ENCODE results near the gene NDE1.
"Not testable (repeated sequence)": the region's sequence is repeated elsewhere in the genome, so short reads cannot be mapped to it uniquely, and the experiment has no call there.

Gene NDE1

GRCh38 chr16:15699819-15700218, 49.8 kb downstream of the NDE1 start:
- DNase-seq (ENCODE audit: low read depth in 3 of 3), result no peak

GRCh38 chr16:15701367-15701766, 51.3 kb downstream of the NDE1 start:
- DNase-seq (ENCODE audit: low read depth in 3 of 3), result no peak

GRCh38 chr16:15701975-15702970, 52.2 kb downstream of the NDE1 start:
- DNase-seq (ENCODE audit: low read depth in 3 of 3), result no peak

GRCh38 chr16:15703029-15703736, 53.1 kb downstream of the NDE1 start:
- DNase-seq (ENCODE audit: low read depth in 3 of 3), result no peak

GRCh38 chr16:15704545-15704987, 54.5 kb downstream of the NDE1 start:
- peak; percentile 56 to 64 (median 59) for DNase-seq (ENCODE audit: low read depth in 3 of 3)

- DNase-seq (ENCODE audit: low read depth in 3 of 3), result no peak
Observed at GRCh38 chr16:15705064-15705565, 55.1 kb downstream of the NDE1 start.

- DNase-seq (ENCODE audit: low read depth in 3 of 3), result no peak
Observed at GRCh38 chr16:15707332-15707731, 57.3 kb downstream of the NDE1 start.

- DNase-seq (ENCODE audit: low read depth in 3 of 3), result no peak
Observed at GRCh38 chr16:15708096-15708495, 58.1 kb downstream of the NDE1 start.

GRCh38 chr16:15708997-15709396, 59.0 kb downstream of the NDE1 start:
- no peak for DNase-seq (ENCODE audit: low read depth in 3 of 3)

GRCh38 chr16:15714393-15715172, 64.5 kb downstream of the NDE1 start:
- DNase-seq (ENCODE audit: low read depth in 3 of 3), result no peak

GRCh38 chr16:15715221-15715620, 65.2 kb downstream of the NDE1 start:
- no peak for DNase-seq (ENCODE audit: low read depth in 3 of 3)

GRCh38 chr16:15716694-15717447, 66.8 kb downstream of the NDE1 start:
- DNase-seq (ENCODE audit: low read depth in 3 of 3), result no peak

- DNase-seq (ENCODE audit: low read depth in 3 of 3), result no peak
Observed at GRCh38 chr16:15721018-15721417, 71.0 kb downstream of the NDE1 start.

GRCh38 chr16:15723808-15724207, 73.8 kb downstream of the NDE1 start:
- no peak for DNase-seq (ENCODE audit: low read depth in 3 of 3)

- DNase-seq (ENCODE audit: low read depth in 3 of 3), result no peak
Observed at GRCh38 chr16:15725641-15726240, 75.7 kb downstream of the NDE1 start.

GRCh38 chr16:15726715-15727114, 76.7 kb downstream of the NDE1 start:
- DNase-seq (ENCODE audit: low read depth in 3 of 3), result no peak

GRCh38 chr16:15727697-15728096, 77.7 kb downstream of the NDE1 start:
- DNase-seq (ENCODE audit: low read depth in 3 of 3), result not testable (repeated sequence)

- DNase-seq (ENCODE audit: low read depth in 3 of 3), result no peak
Observed at GRCh38 chr16:15729152-15729551, 79.1 kb downstream of the NDE1 start.

GRCh38 chr16:15732416-15732815, 82.4 kb downstream of the NDE1 start:
- DNase-seq (ENCODE audit: low read depth in 3 of 3), result no peak

GRCh38 chr16:15735610-15736009, 85.6 kb downstream of the NDE1 start:
- DNase-seq (ENCODE audit: low read depth in 3 of 3), result no peak

- DNase-seq (ENCODE audit: low read depth in 3 of 3), result no peak
Observed at GRCh38 chr16:15736529-15736928, 86.5 kb downstream of the NDE1 start.
